ENCODE results near the gene CDON. TPM values are rescaled to one million over a fixed set of nuclear protein-coding genes. Genes with fewer than 3 reads are reported as not detected.

The CDON gene
- total RNA-seq, 1 experiment from 2014 or later: 0.91 TPM

DNA sequence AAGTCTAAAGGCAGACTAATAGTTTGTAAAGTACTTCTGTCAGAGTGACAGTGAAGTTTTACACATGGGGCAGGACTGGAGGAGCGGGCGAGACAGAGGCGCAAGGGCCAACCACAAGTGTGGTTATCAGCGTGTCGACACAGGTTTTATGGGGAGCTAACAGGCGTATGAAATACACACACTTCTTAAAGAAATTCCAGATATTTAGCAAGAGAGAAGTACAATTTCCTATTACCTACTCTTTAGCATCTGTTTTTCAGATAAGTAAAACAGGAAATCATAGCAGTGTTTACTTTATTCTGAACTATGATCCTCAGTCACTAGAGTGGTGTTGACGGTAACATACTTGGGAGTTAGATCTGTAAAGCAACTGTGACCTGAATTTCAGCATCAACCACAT, 94.3 kb downstream of the CDON start:
- CTCF ChIA-PET: interaction anchor here (1.0 to 4.9 kb wide), 3 partner anchors 26 to 93 kb away, joined by 3 to 20 read pairs (median 9); partner anchors contain the start of gene CDON
- POLR2A ChIA-PET: interaction anchor here (0.6 to 2.3 kb wide), 5 partner anchors 9 to 1169 kb away, joined by 3 to 14 read pairs (median 3); partner anchors contain the start of gene PUS3
- H3K27me3 Mint-ChIP-seq (ENCODE audit: insufficient read depth, unreplicated experiment): no peaks in the 10 kb centered on the region
- no peaks in the 10 kb centered on the region for H3K9me3 Mint-ChIP-seq (ENCODE audit: unreplicated experiment)
- H3K36me3 Mint-ChIP-seq (ENCODE audit: insufficient read depth, unreplicated experiment): no peaks in the 10 kb centered on the region
- BruUV-seq (replicated peaks): no TSS peak
- H3K27ac Mint-ChIP-seq (ENCODE audit: low read depth, unreplicated experiment): peak overlapping the region; percentile 7
- H3K4me3 Mint-ChIP-seq (ENCODE audit: unreplicated experiment): no peak overlapping the region
- TF ChIP-seq, protein P1, sequence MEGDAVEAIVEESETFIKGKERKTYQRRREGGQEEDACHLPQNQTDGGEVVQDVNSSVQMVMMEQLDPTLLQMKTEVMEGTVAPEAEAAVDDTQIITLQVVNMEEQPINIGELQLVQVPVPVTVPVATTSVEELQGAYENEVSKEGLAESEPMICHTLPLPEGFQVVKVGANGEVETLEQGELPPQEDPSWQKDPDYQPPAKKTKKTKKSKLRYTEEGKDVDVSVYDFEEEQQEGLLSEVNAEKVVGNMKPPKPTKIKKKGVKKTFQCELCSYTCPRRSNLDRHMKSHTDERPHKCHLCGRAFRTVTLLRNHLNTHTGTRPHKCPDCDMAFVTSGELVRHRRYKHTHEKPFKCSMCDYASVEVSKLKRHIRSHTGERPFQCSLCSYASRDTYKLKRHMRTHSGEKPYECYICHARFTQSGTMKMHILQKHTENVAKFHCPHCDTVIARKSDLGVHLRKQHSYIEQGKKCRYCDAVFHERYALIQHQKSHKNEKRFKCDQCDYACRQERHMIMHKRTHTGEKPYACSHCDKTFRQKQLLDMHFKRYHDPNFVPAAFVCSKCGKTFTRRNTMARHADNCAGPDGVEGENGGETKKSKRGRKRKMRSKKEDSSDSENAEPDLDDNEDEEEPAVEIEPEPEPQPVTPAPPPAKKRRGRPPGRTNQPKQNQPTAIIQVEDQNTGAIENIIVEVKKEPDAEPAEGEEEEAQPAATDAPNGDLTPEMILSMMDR (IDR thresholded peaks at IDR 0.05; ENCODE audit: unreplicated experiment): no peak
- intact Hi-C loops (cut with micrococcal nuclease): no loop called here
- DNase-seq (ENCODE audit: unreplicated experiment): peak; percentile 24
- H3K4me1 Mint-ChIP-seq (ENCODE audit: insufficient read depth, unreplicated experiment): peaks cover 8% of the 10 kb centered on the region

DNA sequence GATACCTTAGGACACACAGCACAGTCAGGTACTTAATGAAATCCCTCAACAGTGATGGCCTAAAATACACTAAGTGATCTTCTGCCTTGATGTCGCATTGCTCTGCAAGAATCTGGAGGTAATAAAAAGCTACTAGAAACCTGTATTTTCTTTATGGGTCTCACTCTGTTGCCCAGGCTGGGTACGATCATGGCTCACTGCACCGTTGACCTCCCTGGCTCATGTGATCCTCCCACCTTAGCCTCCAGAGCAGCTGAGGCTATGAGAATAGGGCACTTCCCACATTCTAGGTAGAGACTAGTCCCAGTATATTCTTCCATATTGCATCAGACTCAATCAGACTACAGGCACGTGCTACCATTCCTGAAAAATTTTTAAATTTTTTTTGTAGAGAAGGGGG, 95.2 kb downstream of the CDON start:
- intact Hi-C loops (cut with micrococcal nuclease): no loop called here
- no peak for DNase-seq (ENCODE audit: unreplicated experiment)
- H3K36me3 Mint-ChIP-seq (ENCODE audit: insufficient read depth, unreplicated experiment): no peaks in the 10 kb centered on the region
- CTCF ChIA-PET: interaction anchor here (0.6 to 4.9 kb wide), 4 partner anchors 11 to 226 kb away, joined by 3 to 20 read pairs (median 6); partner anchors contain the start of gene CDON
- H3K27me3 Mint-ChIP-seq (ENCODE audit: insufficient read depth, unreplicated experiment): no peaks in the 10 kb centered on the region
- H3K4me3 Mint-ChIP-seq (ENCODE audit: unreplicated experiment): no peak overlapping the region
- peaks cover 8% of the 10 kb centered on the region for H3K4me1 Mint-ChIP-seq (ENCODE audit: insufficient read depth, unreplicated experiment)
- BruUV-seq (replicated peaks): no TSS peak
- H3K27ac Mint-ChIP-seq (ENCODE audit: low read depth, unreplicated experiment): no peak overlapping the region
- TF ChIP-seq, protein P1 (IDR thresholded peaks at IDR 0.05; ENCODE audit: unreplicated experiment): no peak
- POLR2A ChIA-PET: interaction anchor here (2.3 kb wide), 1 partner anchor 9 kb away, joined by 14 read pairs; no protein-coding TSS in a partner anchor
- no peaks in the 10 kb centered on the region for H3K9me3 Mint-ChIP-seq (ENCODE audit: unreplicated experiment)

DNA sequence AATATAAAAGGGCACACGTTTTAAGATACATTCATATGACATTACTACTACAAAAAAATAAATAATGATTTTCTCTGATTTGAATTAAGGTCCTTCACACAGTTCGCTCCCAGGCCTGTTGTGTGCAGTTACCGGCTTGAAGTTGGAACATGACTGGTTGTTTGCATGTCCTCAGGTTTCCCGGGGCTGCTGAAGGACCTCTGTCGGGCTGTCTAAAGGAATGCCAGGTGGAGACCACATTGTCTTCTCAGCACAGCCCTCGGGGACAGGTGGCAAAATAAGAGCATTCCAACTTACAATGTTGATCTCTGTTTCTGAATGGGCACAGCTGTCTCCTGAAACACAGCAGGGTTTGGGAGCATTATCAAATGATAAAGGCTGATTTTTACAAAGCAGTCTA, 101.9 kb downstream of the CDON start:
- Mint-ChIP-seq H3K4me3 (ENCODE audit: unreplicated experiment) (no peak overlapping the region), H3K4me1 (ENCODE audit: insufficient read depth, unreplicated experiment) (no peaks in the 10 kb centered on the region), H3K27ac (ENCODE audit: low read depth, unreplicated experiment) (no peak overlapping the region), H3K9me3 (ENCODE audit: unreplicated experiment) (no peaks in the 10 kb centered on the region), H3K36me3 (ENCODE audit: insufficient read depth, unreplicated experiment) (no peaks in the 10 kb centered on the region), H3K27me3 (ENCODE audit: insufficient read depth, unreplicated experiment) (no peaks in the 10 kb centered on the region)
- TF ChIP-seq, protein P1 (IDR thresholded peaks at IDR 0.05; ENCODE audit: unreplicated experiment): no peak
- DNase-seq (ENCODE audit: unreplicated experiment): no peak
- ChIA-PET POLR2A (no interaction called here), CTCF (interaction anchor here (0.6 kb wide), 2 partner anchors 32 to 47 kb away, joined by 3 read pairs; no protein-coding TSS in a partner anchor)
- no TSS peak for BruUV-seq (replicated peaks)
- intact Hi-C loops (cut with micrococcal nuclease): no loop called here

DNA sequence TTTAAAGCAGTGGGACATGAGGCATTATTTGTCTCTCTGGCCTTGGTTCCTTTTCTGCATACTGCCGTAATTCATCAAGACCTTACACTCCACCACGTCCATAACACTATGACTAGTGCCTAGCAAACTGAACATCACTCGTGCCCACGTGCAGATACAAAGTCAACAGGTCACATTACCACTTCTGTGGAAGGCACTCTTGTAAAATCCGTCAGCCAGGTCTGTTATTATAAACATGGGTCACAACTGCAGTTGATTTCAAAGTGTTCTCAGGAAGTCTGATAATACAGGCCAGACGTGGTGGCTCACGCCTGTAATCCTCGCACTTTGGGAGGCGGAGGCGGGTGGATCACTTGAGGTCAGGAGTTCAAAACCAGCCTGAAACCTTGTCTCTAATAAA, 102.7 kb downstream of the CDON start:
- TF ChIP-seq, protein P1 (IDR thresholded peaks at IDR 0.05; ENCODE audit: unreplicated experiment): no peak
- intact Hi-C loops (cut with micrococcal nuclease): no loop called here
- H3K27me3 Mint-ChIP-seq (ENCODE audit: insufficient read depth, unreplicated experiment): no peaks in the 10 kb centered on the region
- H3K27ac Mint-ChIP-seq (ENCODE audit: low read depth, unreplicated experiment): no peak overlapping the region
- DNase-seq (ENCODE audit: unreplicated experiment): no peak
- H3K4me1 Mint-ChIP-seq (ENCODE audit: insufficient read depth, unreplicated experiment): no peaks in the 10 kb centered on the region
- no peak overlapping the region for H3K4me3 Mint-ChIP-seq (ENCODE audit: unreplicated experiment)
- H3K9me3 Mint-ChIP-seq (ENCODE audit: unreplicated experiment): no peaks in the 10 kb centered on the region
- CTCF ChIA-PET: interaction anchor here (0.6 kb wide), 1 partner anchor 32 kb away, joined by 3 read pairs; no protein-coding TSS in a partner anchor
- POLR2A ChIA-PET: no interaction called here
- no TSS peak for BruUV-seq (replicated peaks)
- no peaks in the 10 kb centered on the region for H3K36me3 Mint-ChIP-seq (ENCODE audit: insufficient read depth, unreplicated experiment)

All from MCF 10A (cell line).